ENCODE data around the gene TSEN2.
A peak's percentile ranks its signal among the peaks of the same experiment; 100 is the strongest.
"Not testable (repeated sequence)": the region's sequence is repeated elsewhere in the genome, so short reads cannot be mapped to it uniquely, and the experiment has no call there.

TSEN2 gene

DNA sequence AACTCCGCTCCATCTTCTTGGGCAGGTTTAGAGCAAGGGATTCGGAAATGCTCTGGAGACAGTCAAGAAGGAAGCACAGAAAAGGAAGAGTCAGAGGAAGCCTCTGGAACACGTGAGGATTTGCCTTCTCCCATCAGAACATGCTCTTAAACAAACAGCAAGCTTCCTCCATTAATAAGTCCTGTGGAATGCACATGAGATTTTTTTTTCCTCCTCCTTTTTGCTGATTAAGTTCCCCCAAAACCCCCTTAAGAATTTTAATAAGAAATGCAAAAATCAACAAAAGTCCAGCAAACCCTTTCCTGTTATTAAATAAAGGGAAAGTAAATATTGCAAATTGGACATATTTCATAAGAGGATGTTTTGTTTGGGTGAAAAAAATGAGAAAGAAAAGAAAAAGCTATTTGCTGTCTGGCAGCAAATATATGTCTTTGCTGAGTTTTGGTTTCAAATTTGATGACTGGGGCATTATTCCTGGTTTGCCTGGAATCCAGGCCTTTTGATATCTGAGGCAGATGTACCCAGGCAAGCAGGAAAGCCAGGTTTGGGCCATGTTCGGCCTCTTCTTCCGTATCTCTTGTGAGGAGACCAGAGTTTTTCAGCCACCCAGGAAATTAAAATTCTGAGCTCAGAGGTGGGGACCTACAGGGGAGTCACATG, 7.9 kb upstream of the TSEN2 start:
- Histone ChIP-seq H3K9ac (ENCODE audit: low read length) (no peak overlapping the region), H3K9me3 (ENCODE audit: low read length) (no peaks in the 10 kb centered on the region), H3K27ac (ENCODE audit: low read depth, low read length) (no peak overlapping the region), H3K36me3 (ENCODE audit: insufficient read depth, low read length) (no peaks in the 10 kb centered on the region), H3K27me3 (ENCODE audit: control insufficient read depth in 1 of 2, insufficient read depth in 2 of 2, low read length in 2 of 2) (no peaks in the 10 kb centered on the region), H3K4me3 (ENCODE audit: low read depth in 1 of 2, low read length in 2 of 2) (no peak overlapping the region), H3K4me1 (ENCODE audit: insufficient read depth, low read length) (peaks cover 9% of the 10 kb centered on the region)

DNA sequence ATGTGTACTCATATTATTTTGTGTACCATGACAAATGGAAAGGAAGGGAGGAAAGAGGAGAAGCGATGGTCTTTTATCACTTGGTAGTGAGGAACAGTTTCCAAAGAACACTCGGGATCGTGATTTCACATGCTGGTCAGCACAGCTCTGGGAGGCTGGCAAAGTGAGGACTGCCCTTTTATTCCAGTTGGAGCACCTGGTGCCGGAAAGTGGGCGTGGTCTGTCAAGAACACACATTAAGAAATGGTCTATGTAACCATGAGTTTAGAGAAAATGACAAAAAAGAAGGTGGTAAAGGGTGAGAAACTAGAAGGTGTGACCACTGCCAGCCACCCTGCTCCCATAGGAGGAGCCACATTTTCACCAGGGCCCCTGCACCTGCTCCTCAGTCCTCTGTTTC, 7.0 kb upstream of the TSEN2 start:
- Histone ChIP-seq H3K9ac (ENCODE audit: low read length) (no peak overlapping the region), H3K36me3 (ENCODE audit: insufficient read depth, low read length) (no peaks in the 10 kb centered on the region), H3K27ac (ENCODE audit: low read depth, low read length) (no peak overlapping the region), H3K27me3 (ENCODE audit: control insufficient read depth in 1 of 2, insufficient read depth in 2 of 2, low read length in 2 of 2) (no peaks in the 10 kb centered on the region), H3K4me1 (ENCODE audit: insufficient read depth, low read length) (peaks cover 9% of the 10 kb centered on the region), H3K4me3 (ENCODE audit: low read depth in 1 of 2, low read length in 2 of 2) (no peak overlapping the region), H3K9me3 (ENCODE audit: low read length) (no peaks in the 10 kb centered on the region)

DNA sequence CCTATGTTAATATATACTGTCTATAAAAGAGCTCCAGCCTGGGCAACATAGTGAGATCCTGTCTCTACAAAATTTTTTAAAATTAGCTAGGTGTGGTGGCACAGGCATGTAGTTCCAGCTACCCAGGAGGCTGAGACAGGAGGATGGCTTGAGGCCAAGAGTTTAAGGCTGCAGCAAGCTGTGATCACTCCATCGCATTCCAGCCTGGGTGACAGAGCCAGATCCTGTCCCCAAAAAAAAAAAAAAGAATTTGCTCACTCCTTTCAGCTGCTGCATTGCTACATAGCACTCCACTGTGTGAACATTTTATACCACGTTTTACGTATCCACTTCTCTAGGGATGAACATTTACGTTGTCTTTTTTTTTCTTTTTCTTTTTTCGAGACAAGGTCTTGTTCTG, 6.0 kb upstream of the TSEN2 start:
- H3K4me1 ChIP-seq (ENCODE audit: insufficient read depth, low read length), result peaks cover 11% of the 10 kb centered on the region
- no peak overlapping the region for H3K4me3 ChIP-seq (ENCODE audit: low read depth in 1 of 2, low read length in 2 of 2)
- no peaks in the 10 kb centered on the region for H3K27me3 ChIP-seq (ENCODE audit: control insufficient read depth in 1 of 2, insufficient read depth in 2 of 2, low read length in 2 of 2)
- no peak overlapping the region for H3K27ac ChIP-seq (ENCODE audit: low read depth, low read length)
- no peaks in the 10 kb centered on the region for H3K9me3 ChIP-seq (ENCODE audit: low read length)
- H3K36me3 ChIP-seq (ENCODE audit: insufficient read depth, low read length), result no peaks in the 10 kb centered on the region
- H3K9ac ChIP-seq (ENCODE audit: low read length), result no peak overlapping the region

DNA sequence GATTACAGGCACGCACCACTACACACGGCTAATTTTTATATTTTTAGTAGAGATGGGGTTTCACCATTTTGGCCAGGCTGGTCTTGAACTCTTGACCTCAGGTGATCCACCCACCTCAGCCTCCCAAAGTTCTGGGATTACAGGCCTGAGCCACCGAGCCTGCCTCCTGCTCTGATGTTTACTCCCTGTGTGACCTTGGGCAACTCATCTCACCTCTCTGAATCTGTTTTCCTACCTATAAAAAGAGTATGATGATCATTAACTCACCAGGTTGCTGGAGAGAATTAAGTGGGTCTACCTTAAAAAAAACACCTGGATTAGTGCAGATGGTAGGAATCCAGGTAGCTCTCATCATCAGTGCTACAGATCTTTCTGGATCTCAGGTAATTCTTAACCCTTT, 5.1 kb upstream of the TSEN2 start:
- H3K4me1 ChIP-seq (ENCODE audit: insufficient read depth, low read length), result peaks cover 18% of the 10 kb centered on the region
- H3K27me3 ChIP-seq (ENCODE audit: control insufficient read depth in 1 of 2, insufficient read depth in 2 of 2, low read length in 2 of 2); H3K4me3 ChIP-seq (ENCODE audit: low read depth in 1 of 2, low read length in 2 of 2); H3K9me3 ChIP-seq (ENCODE audit: low read length); H3K9ac ChIP-seq (ENCODE audit: low read length); H3K36me3 ChIP-seq (ENCODE audit: insufficient read depth, low read length); H3K27ac ChIP-seq (ENCODE audit: low read depth, low read length): not testable (repeated sequence)

DNA sequence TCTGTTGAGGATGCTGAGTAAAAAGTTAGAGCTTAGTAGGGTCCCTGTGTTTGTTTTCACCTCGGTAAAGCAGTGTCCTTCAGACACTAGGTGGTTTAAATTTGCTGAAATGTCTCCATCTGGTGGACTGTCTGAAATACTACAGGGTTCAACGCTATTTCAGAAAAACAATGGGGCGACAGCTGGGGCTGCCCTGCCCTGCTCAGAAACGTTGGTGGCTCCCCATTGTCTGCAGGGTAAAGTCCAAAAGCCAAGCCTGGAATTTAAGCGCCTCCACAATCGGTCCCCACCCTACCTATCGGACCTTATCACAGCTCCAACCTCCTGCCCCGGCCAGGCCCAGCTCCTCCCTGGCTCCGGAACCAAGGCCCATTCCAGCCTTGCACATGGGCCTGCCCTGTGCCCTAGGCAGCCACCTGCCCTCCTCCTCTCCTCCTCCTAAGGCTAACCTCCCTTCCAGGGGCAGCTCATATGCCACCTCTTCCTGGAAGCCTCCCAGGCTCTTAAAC, 4.3 kb upstream of the TSEN2 start:
- no peak overlapping the region for H3K27ac ChIP-seq (ENCODE audit: low read depth, low read length)
- H3K9ac ChIP-seq (ENCODE audit: low read length), result no peak overlapping the region
- no peaks in the 10 kb centered on the region for H3K36me3 ChIP-seq (ENCODE audit: insufficient read depth, low read length)
- H3K9me3 ChIP-seq (ENCODE audit: low read length), result no peaks in the 10 kb centered on the region
- no peak overlapping the region for H3K4me3 ChIP-seq (ENCODE audit: low read depth in 1 of 2, low read length in 2 of 2)
- peaks cover 19% of the 10 kb centered on the region for H3K4me1 ChIP-seq (ENCODE audit: insufficient read depth, low read length)
- H3K27me3 ChIP-seq (ENCODE audit: control insufficient read depth in 1 of 2, insufficient read depth in 2 of 2, low read length in 2 of 2), result no peaks in the 10 kb centered on the region

DNA sequence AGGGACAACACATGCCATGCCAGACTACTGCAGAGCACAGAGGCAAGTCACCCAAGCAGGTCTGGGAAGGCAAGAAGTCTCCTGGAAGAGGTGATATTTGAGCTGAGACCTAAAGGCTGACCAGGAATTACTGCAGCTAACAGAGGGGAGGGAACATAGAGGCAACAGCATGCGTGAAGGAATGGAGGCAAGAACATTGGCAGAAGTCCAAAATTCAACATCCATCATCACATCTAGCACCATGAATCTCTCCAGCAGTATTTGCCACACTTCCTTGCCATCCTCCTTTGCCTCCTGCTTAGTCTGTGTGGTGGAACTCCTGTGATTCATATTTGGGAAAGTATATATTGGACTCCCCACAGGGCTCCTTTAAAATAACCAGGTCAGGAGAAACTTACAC, 870 bp upstream of the TSEN2 start:
- H3K9me3 ChIP-seq (ENCODE audit: low read length), result no peaks in the 10 kb centered on the region
- no peaks in the 10 kb centered on the region for H3K27me3 ChIP-seq (ENCODE audit: control insufficient read depth in 1 of 2, insufficient read depth in 2 of 2, low read length in 2 of 2)
- H3K36me3 ChIP-seq (ENCODE audit: insufficient read depth, low read length), result no peaks in the 10 kb centered on the region
- peaks cover 25% of the 10 kb centered on the region for H3K4me1 ChIP-seq (ENCODE audit: insufficient read depth, low read length)
- no peak overlapping the region for H3K27ac ChIP-seq (ENCODE audit: low read depth, low read length)
- peak overlapping the region; percentile 40 to 91 for H3K4me3 ChIP-seq (ENCODE audit: low read depth in 1 of 2, low read length in 2 of 2)
- H3K9ac ChIP-seq (ENCODE audit: low read length), result no peak overlapping the region

DNA sequence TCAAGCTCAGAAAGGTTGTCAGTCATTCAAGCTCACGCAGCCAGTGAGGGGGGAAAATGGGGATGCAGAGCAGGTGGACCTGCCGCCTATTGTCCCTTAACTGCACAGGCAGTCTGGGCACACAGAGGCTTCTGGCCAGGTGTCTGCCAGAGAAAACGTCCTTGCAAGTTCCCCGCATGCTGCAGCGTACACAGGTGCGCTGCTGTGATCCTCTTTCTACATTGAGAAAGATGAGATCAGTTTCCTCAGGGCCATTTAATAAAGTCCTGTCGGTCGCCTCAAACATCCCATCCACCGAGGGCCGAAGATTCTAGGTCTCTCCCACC, 445 bp upstream of the TSEN2 start:
- no peak overlapping the region for H3K9ac ChIP-seq (ENCODE audit: low read length)
- H3K27ac ChIP-seq (ENCODE audit: low read depth, low read length), result peak overlapping the region; percentile 54
- peaks cover 25% of the 10 kb centered on the region for H3K4me1 ChIP-seq (ENCODE audit: insufficient read depth, low read length)
- peak overlapping the region; percentile 40 to 91 for H3K4me3 ChIP-seq (ENCODE audit: low read depth in 1 of 2, low read length in 2 of 2)
- H3K27me3 ChIP-seq (ENCODE audit: control insufficient read depth in 1 of 2, insufficient read depth in 2 of 2, low read length in 2 of 2), result no peaks in the 10 kb centered on the region
- no peaks in the 10 kb centered on the region for H3K9me3 ChIP-seq (ENCODE audit: low read length)
- H3K36me3 ChIP-seq (ENCODE audit: insufficient read depth, low read length), result no peaks in the 10 kb centered on the region

DNA sequence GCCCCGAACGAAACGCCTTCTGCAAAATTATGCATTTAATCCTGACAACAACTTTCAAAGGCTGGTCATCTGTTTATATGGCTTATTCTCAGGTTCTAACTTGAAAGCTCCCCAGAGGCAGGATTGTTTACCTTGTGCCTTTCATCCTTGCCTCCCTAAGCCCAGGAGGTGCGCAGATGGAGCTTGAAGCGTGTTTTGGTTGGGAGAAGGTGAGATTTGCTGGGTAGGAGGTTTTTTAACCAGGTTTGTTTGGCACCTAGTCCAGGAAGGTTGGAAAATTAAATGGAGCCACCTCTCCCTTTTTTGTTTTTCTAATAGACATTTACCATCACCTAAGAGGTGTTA, 675 bp downstream of the TSEN2 start:
- peak overlapping the region; percentile 70 to 91 for H3K4me3 ChIP-seq (ENCODE audit: low read depth in 1 of 2, low read length in 2 of 2)
- H3K27ac ChIP-seq (ENCODE audit: low read depth, low read length), result peak overlapping the region; percentile 61
- peak overlapping the region; percentile 38 for H3K9ac ChIP-seq (ENCODE audit: low read length)
- H3K4me1 ChIP-seq (ENCODE audit: insufficient read depth, low read length), result peaks cover 19% of the 10 kb centered on the region
- H3K9me3 ChIP-seq (ENCODE audit: low read length), result no peaks in the 10 kb centered on the region
- H3K27me3 ChIP-seq (ENCODE audit: control insufficient read depth in 1 of 2, insufficient read depth in 2 of 2, low read length in 2 of 2), result no peaks in the 10 kb centered on the region
- no peaks in the 10 kb centered on the region for H3K36me3 ChIP-seq (ENCODE audit: insufficient read depth, low read length)

DNA sequence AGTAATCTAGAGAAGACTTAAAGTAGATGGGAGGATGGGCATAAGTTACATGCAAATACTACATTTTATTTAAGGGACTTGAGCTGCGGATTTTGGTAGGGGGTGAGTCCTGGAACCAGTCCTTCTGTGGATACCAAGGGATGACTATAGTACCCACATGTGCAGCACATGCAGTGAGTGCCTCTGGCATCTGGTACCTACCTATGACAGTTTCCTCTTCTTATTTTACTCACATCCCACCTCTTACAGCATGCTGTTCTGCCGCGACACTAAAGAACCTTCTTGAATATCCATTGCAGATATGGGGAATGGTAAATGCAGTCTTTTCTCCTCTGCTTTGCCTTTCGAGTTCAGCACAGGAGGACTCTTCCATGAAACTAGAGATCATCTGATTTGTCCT, 1.7 kb downstream of the TSEN2 start:
- peaks cover 16% of the 10 kb centered on the region for H3K4me1 ChIP-seq (ENCODE audit: insufficient read depth, low read length)
- H3K27ac ChIP-seq (ENCODE audit: low read depth, low read length), result no peak overlapping the region
- H3K36me3 ChIP-seq (ENCODE audit: insufficient read depth, low read length), result no peaks in the 10 kb centered on the region
- H3K4me3 ChIP-seq (ENCODE audit: low read depth in 1 of 2, low read length in 2 of 2), result no peak overlapping the region
- H3K9me3 ChIP-seq (ENCODE audit: low read length), result no peaks in the 10 kb centered on the region
- no peaks in the 10 kb centered on the region for H3K27me3 ChIP-seq (ENCODE audit: control insufficient read depth in 1 of 2, insufficient read depth in 2 of 2, low read length in 2 of 2)
- no peak overlapping the region for H3K9ac ChIP-seq (ENCODE audit: low read length)

DNA sequence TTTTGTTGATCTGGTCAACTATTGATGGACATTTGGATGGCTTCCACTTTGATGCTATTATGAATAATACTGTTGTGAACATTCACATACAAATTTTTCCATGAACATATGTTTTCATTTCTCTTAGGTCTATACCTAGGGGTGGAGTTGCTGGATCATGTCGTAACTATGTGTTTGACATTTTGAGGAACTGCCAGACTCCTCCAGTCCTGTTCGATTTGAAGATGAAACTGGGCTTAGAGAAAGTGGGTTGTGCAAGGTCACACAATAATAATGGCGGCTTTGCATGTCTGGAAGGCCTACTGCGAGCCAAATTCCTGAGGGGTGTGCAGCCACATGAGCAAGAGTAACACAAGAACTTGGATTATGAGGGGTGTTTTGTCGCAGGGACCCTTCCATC, 2.6 kb downstream of the TSEN2 start:
- Histone ChIP-seq H3K9me3 (ENCODE audit: low read length) (no peaks in the 10 kb centered on the region), H3K27me3 (ENCODE audit: control insufficient read depth in 1 of 2, insufficient read depth in 2 of 2, low read length in 2 of 2) (no peaks in the 10 kb centered on the region), H3K36me3 (ENCODE audit: insufficient read depth, low read length) (peaks cover 2% of the 10 kb centered on the region), H3K27ac (ENCODE audit: low read depth, low read length) (no peak overlapping the region), H3K4me3 (ENCODE audit: low read depth in 1 of 2, low read length in 2 of 2) (no peak overlapping the region), H3K9ac (ENCODE audit: low read length) (no peak overlapping the region), H3K4me1 (ENCODE audit: insufficient read depth, low read length) (peaks cover 16% of the 10 kb centered on the region)

DNA sequence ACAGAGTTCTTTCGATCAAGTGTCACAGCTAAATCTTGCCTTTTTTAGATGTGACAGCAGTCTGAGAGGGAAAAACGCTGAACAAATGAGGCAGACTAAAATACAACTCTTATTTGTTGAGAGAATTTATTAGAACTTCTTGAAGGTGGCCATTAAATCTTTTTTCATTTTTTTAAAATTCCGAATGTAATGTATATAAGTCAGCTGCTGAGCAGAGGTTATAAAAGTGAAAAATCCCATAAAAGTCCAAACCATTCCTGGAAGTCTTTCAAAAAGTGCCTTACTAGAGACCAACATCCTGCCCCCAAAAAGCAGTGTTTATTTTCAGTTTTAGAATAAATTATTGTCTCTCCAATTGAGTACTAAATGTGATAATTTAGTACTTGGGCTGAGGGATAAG, 3.1 kb downstream of the TSEN2 start:
- Histone ChIP-seq H3K4me3 (ENCODE audit: low read depth in 1 of 2, low read length in 2 of 2) (no peak overlapping the region), H3K4me1 (ENCODE audit: insufficient read depth, low read length) (peaks cover 16% of the 10 kb centered on the region), H3K36me3 (ENCODE audit: insufficient read depth, low read length) (peaks cover 6% of the 10 kb centered on the region), H3K27me3 (ENCODE audit: control insufficient read depth in 1 of 2, insufficient read depth in 2 of 2, low read length in 2 of 2) (no peaks in the 10 kb centered on the region), H3K27ac (ENCODE audit: low read depth, low read length) (no peak overlapping the region), H3K9me3 (ENCODE audit: low read length) (no peaks in the 10 kb centered on the region), H3K9ac (ENCODE audit: low read length) (no peak overlapping the region)

DNA sequence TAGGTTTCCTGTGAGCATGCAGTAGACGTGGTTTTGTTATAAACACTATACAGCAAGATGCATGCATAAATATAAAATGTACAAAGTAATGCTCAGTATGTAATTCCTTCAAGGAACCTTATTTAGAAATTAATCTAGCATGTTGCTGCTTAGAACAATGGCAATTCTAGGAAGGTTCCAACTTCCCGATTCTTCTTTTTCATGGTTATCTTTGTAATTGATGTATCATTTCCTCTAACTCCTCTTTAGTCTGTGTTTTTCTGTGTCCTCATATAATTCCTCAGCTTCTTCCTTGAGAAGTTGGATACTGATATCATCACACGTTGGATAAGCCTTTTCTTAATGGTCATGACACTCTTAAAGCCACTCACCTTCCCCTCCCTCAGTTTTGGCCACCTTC, 3.5 kb downstream of the TSEN2 start:
- Histone ChIP-seq H3K9ac (ENCODE audit: low read length) (no peak overlapping the region), H3K4me1 (ENCODE audit: insufficient read depth, low read length) (peaks cover 16% of the 10 kb centered on the region), H3K4me3 (ENCODE audit: low read depth in 1 of 2, low read length in 2 of 2) (no peak overlapping the region), H3K27me3 (ENCODE audit: control insufficient read depth in 1 of 2, insufficient read depth in 2 of 2, low read length in 2 of 2) (no peaks in the 10 kb centered on the region), H3K9me3 (ENCODE audit: low read length) (no peaks in the 10 kb centered on the region), H3K36me3 (ENCODE audit: insufficient read depth, low read length) (peaks cover 10% of the 10 kb centered on the region), H3K27ac (ENCODE audit: low read depth, low read length) (no peak overlapping the region)

Data from muscle layer of colon (tissue), 2 donors.